ENCODE measurements around the gene MT1F.

DNA sequence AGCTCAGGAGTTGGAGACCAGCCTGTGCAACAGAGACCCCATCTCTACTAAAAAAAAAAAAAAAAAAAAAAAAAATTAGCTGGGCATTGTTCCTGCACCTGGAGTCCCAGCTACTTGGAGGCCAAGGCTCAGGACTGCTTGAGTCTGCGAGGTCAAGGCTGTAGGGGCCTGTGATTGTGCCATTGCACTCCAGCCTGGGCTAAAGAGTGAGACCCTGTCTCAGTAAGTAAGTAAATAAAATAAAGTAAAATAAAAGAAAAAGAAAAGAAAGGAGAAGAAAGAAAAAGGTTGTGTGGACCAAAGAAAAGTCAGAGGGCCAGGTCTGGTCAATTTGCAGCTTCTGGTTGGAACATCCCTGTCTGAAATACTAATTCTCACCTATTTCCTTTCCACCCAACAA is 42.9 kb downstream of the MT1F start:
- TF ChIP-seq POLR2A (IDR thresholded peaks at IDR 0.05; ENCODE audit: low read depth, low read length), result no peak
- TF ChIP-seq CREB1 (IDR thresholded peaks at IDR 0.05; ENCODE audit: low read depth), result no peak
- TF ChIP-seq, protein P1, sequence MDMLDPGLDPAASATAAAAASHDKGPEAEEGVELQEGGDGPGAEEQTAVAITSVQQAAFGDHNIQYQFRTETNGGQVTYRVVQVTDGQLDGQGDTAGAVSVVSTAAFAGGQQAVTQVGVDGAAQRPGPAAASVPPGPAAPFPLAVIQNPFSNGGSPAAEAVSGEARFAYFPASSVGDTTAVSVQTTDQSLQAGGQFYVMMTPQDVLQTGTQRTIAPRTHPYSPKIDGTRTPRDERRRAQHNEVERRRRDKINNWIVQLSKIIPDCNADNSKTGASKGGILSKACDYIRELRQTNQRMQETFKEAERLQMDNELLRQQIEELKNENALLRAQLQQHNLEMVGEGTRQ (IDR thresholded peaks at IDR 0.05; ENCODE audit: borderline replicate concordance, low read depth, low read length), result no peak
- TF ChIP-seq, protein P2, sequence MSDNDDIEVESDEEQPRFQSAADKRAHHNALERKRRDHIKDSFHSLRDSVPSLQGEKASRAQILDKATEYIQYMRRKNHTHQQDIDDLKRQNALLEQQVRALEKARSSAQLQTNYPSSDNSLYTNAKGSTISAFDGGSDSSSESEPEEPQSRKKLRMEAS (IDR thresholded peaks at IDR 0.05; ENCODE audit: low read depth, low read length), result no peak

Data from GM12878 (cell line).